OCI-LY7 (cell line): ENCODE data around the gene GOLT1A. TPM values are rescaled to one million over a fixed set of nuclear protein-coding genes. Genes with fewer than 3 reads are reported as not detected.

Experiments
- BruUV-seq: library from RNA; stranded (reverse); fragments of 400-500 nt; replicated peaks from 2 replicates; lab custom pipeline; 2021; lab: Mats Ljungman, UMichigan
- CTCF ChIA-PET: fragments of 300-600 bp; sonication (Branson Sonifier 250); formaldehyde crosslinking; loops from one replicate; lab custom pipeline; 2022; ENCODE audit warnings: antibody characterized with exemption; ENCODE audit not compliant: unreplicated experiment; lab: Charles Lee
- POLR2A ChIA-PET: fragments of 300-600 bp; sonication (Branson Sonifier 250); formaldehyde crosslinking; loops from one replicate; lab custom pipeline; 2022; ENCODE audit warnings: antibody characterized with exemption; lab: Charles Lee
- DNase-seq: peaks from one replicate; pipeline ENCODE4 v3.0.0-alpha.2; 2015; ENCODE audit warnings: low spot score
- H2AFZ ChIP-seq: fragments of 200-600 bp; sonication (generic), shearing (Covaris generic); 2 replicates; pipeline ENCODE4 v1.6.1; 2014; ENCODE audit warnings: mild to moderate bottlenecking, antibody characterized with exemption, low read length, moderate library complexity
- H3K27ac ChIP-seq: fragments of 200-600 bp; sonication (generic); 2 replicates; pipeline ENCODE4 v1.5.1; 2014; ENCODE audit warnings: mixed run types, low read depth, mild to moderate bottlenecking, moderate library complexity, low read length, inconsistent platforms; ENCODE audit not compliant: poor library complexity, severe bottlenecking
- H3K36me3 ChIP-seq: fragments of 200-600 bp; sonication (generic); 2 replicates; pipeline ENCODE4 v1.6.1; 2014; ENCODE audit warnings: mild to moderate bottlenecking, antibody characterized with exemption, low read length, moderate library complexity, mixed read lengths; ENCODE audit not compliant: insufficient read depth
- H3K4me1 ChIP-seq: fragments of 200-600 bp; sonication (generic); 2 replicates; pipeline ENCODE4 v1.5.1; 2014; ENCODE audit warnings: mild to moderate bottlenecking, low read length; ENCODE audit not compliant: insufficient read depth, poor library complexity, severe bottlenecking
- H3K4me2 ChIP-seq: fragments of 200-600 bp; sonication (generic); 2 replicates; pipeline ENCODE4 v1.6.1; 2014; ENCODE audit warnings: mild to moderate bottlenecking, low read length
- H3K4me3 ChIP-seq: fragments of 200-600 bp; sonication (generic); 2 replicates; pipeline ENCODE4 v1.5.1; 2014; ENCODE audit warnings: mild to moderate bottlenecking, low read depth, low read length; ENCODE audit not compliant: poor library complexity, severe bottlenecking
- H3K79me2 ChIP-seq: fragments of 200-600 bp; sonication (generic); 2 replicates; pipeline ENCODE4 v1.6.1; 2016; ENCODE audit warnings: low read depth, mild to moderate bottlenecking, low read length, moderate library complexity, mixed read lengths; ENCODE audit not compliant: insufficient read depth
- H3K9me2 ChIP-seq: fragments of 200-600 bp; sonication (generic); 2 replicates; pipeline ENCODE4 v1.6.1; 2016; ENCODE audit warnings: mild to moderate bottlenecking, low read length, mixed read lengths; ENCODE audit not compliant: insufficient read depth
- H3K9me3 ChIP-seq: fragments of 200-600 bp; sonication (generic); 2 replicates; pipeline ENCODE4 v1.6.1; 2014; ENCODE audit warnings: mild to moderate bottlenecking, mixed run types, low read length, mixed read lengths
- H4K20me1 ChIP-seq: fragments of 200-600 bp; sonication (generic); 2 replicates; pipeline ENCODE4 v1.6.1; 2014; ENCODE audit warnings: mild to moderate bottlenecking, antibody characterized with exemption, low read length, moderate library complexity, mixed read lengths; ENCODE audit not compliant: insufficient read depth
- EZH2phosphoT487 ChIP-seq: fragments of 200-600 bp; sonication (generic); IDR thresholded peaks from 2 replicates; pipeline ENCODE4 v1.6.1; 2018; ENCODE audit warnings: low read depth, borderline replicate concordance, mild to moderate bottlenecking, mixed run types, antibody characterized with exemption, low read length, moderate library complexity, mixed read lengths
- intact Hi-C: fragments of 100-400 bp; cut with micrococcal nuclease; formaldehyde crosslinking; loops from one replicate; pipeline ENCODE4 v1.10.0; 2022; ENCODE audit not compliant: unreplicated experiment
- total RNA-seq, 2 experiments: library from RNA; depleted of rRNA in 1 of 2; stranded (reverse); fragments of >200 nt in 1 of 2; shearing (Covaris generic) in 1 of 2; gene quantifications; 2 replicates each; pipeline ENCODE4 v1.2.3, GENCODE V29; 2014 to 2022
- TF ChIP-seq, protein P1 (sequence below): fragments of 200-600 bp; sonication (generic); conservative IDR thresholded peaks from 2 replicates; pipeline ENCODE4 v1.5.1; 2014; ENCODE audit warnings: mild to moderate bottlenecking, antibody characterized with exemption, low read length, moderate library complexity, mixed read lengths

Gene GOLT1A
- total RNA-seq, 2 experiments from 2014 or later: not detected

- H3K9me3 ChIP-seq: no peaks in the 10 kb centered on the region
- no peak for DNase-seq
- H3K4me3 ChIP-seq: no peak overlapping the region
- H3K9me2 ChIP-seq: no peaks in the 10 kb centered on the region
- no peak overlapping the region for H2AFZ ChIP-seq
- no peaks in the 10 kb centered on the region for H3K79me2 ChIP-seq
- H3K36me3 ChIP-seq: no peaks in the 10 kb centered on the region
- H3K4me1 ChIP-seq: no peaks in the 10 kb centered on the region
- no peaks in the 10 kb centered on the region for H4K20me1 ChIP-seq
- H3K27ac ChIP-seq: no peak overlapping the region
- ChIA-PET POLR2A (no interaction called here), CTCF (no interaction called here)
- H3K4me2 ChIP-seq: no peak overlapping the region
- intact Hi-C loops: no loop called here
- BruUV-seq: no TSS peak
- TF ChIP-seq, protein P1, sequence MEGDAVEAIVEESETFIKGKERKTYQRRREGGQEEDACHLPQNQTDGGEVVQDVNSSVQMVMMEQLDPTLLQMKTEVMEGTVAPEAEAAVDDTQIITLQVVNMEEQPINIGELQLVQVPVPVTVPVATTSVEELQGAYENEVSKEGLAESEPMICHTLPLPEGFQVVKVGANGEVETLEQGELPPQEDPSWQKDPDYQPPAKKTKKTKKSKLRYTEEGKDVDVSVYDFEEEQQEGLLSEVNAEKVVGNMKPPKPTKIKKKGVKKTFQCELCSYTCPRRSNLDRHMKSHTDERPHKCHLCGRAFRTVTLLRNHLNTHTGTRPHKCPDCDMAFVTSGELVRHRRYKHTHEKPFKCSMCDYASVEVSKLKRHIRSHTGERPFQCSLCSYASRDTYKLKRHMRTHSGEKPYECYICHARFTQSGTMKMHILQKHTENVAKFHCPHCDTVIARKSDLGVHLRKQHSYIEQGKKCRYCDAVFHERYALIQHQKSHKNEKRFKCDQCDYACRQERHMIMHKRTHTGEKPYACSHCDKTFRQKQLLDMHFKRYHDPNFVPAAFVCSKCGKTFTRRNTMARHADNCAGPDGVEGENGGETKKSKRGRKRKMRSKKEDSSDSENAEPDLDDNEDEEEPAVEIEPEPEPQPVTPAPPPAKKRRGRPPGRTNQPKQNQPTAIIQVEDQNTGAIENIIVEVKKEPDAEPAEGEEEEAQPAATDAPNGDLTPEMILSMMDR: no peak
- TF ChIP-seq EZH2phosphoT487: no peak
Observed at GRCh38 chr1:204186597-204186996, 27.2 kb downstream of the GOLT1A start.

- ChIA-PET POLR2A (no interaction called here), CTCF (no interaction called here)
- no peak for DNase-seq
- Histone ChIP-seq H3K9me3 (no peaks in the 10 kb centered on the region), H3K9me2 (no peaks in the 10 kb centered on the region), H4K20me1 (no peaks in the 10 kb centered on the region), H3K27ac (no peak overlapping the region), H3K4me3 (no peak overlapping the region), H3K4me2 (no peak overlapping the region), H2AFZ (no peak overlapping the region), H3K36me3 (no peaks in the 10 kb centered on the region), H3K79me2 (no peaks in the 10 kb centered on the region), H3K4me1 (no peaks in the 10 kb centered on the region)
- intact Hi-C loops: no loop called here
- no TSS peak for BruUV-seq
- no peak for TF ChIP-seq EZH2phosphoT487
- TF ChIP-seq, protein P1: no peak
Observed at GRCh38 chr1:204181116-204181515, 32.7 kb downstream of the GOLT1A start.

GRCh38 chr1:204180133-204180532 is 33.7 kb downstream of the GOLT1A start:
- Histone ChIP-seq H3K36me3 (no peaks in the 10 kb centered on the region), H3K27ac (no peak overlapping the region), H3K9me3 (no peaks in the 10 kb centered on the region), H3K9me2 (no peaks in the 10 kb centered on the region), H3K79me2 (no peaks in the 10 kb centered on the region), H4K20me1 (no peaks in the 10 kb centered on the region), H2AFZ (no peak overlapping the region), H3K4me3 (no peak overlapping the region), H3K4me1 (no peaks in the 10 kb centered on the region), H3K4me2 (no peak overlapping the region)
- POLR2A ChIA-PET: interaction anchor here (0.5 kb wide), 1 partner anchor 1810 kb away, joined by 6 read pairs; no protein-coding TSS in a partner anchor
- intact Hi-C loops: no loop called here
- no peak for DNase-seq
- TF ChIP-seq EZH2phosphoT487: no peak
- TF ChIP-seq, protein P1: no peak
- CTCF ChIA-PET: no interaction called here
- BruUV-seq: no TSS peak
